ENCODE results near the gene TROAP. TPM values are rescaled to one million over a fixed set of nuclear protein-coding genes. Genes with fewer than 3 reads are reported as not detected.

TROAP gene
- total and polyA plus RNA-seq, 9 of the 15 experiments (the other 6 are each of a cell fraction or from before 2014, with no cell fraction given): 46.4 to 171 (median 59.8) TPM

DNA sequence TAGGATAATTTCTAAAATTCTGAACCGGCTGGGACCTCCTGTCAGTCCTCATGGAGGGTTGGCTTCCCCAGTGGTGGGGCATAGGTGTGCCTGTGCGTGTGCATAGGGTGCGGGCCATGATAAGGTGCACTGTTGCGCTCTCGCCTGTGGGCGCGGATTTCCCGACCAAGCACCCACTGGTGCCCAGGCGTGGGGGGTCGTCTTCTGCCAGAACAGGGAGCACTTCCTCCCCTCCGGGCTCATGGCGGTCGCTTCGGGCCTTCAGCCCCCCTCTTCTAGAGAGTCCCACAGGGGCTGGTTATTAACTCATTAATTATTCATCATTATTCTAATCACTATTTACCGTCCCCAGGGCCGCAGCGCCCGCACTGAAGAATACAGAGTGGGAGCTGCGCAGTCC is 11.2 kb downstream of the TROAP start:
- intact Hi-C loops (cut with micrococcal nuclease) (no loop called here), in situ Hi-C loops (cut with MboI) (no loop called here)
- Histone ChIP-seq H3K27ac (ENCODE audit: extremely low read depth, low read depth, low read length) (no peak overlapping the region), H3K27me3 (ENCODE audit: control insufficient read depth in 2 of 2, insufficient read depth in 2 of 2, low read length in 2 of 2) (no peaks in the 10 kb centered on the region), H3K36me3 (ENCODE audit: control insufficient read depth, insufficient read depth, low read length) (peaks cover 27% of the 10 kb centered on the region; the same call in 2 of the 3 replicates), H4K20me1 (replicated peaks; ENCODE audit: control insufficient read depth, insufficient read depth, low read length) (no peaks in the 10 kb centered on the region), H3K4me1 (replicated peaks in 1 of 2; ENCODE audit: control insufficient read depth in 2 of 2, insufficient read depth in 2 of 2, low read length in 2 of 2) (peaks cover 11 to 41% of the 10 kb centered on the region in 2 experiments), H3K9me1 (ENCODE audit: control insufficient read depth, insufficient read depth, low read length) (peaks cover 3% of the 10 kb centered on the region), H3K4me3 (no peak overlapping the region), H3K9me3 (replicated peaks; ENCODE audit: control insufficient read depth, insufficient read depth, low read depth, low read length) (no peaks in the 10 kb centered on the region), H3K9ac (ENCODE audit: insufficient read depth in 1 of 2, low read depth in 2 of 2, low read length in 2 of 2) (no peak overlapping the region), H2AFZ (ENCODE audit: low read depth, low read length) (no peak overlapping the region), H3K4me2 (ENCODE audit: insufficient read depth, low read length) (no peak overlapping the region), H3K79me2 (ENCODE audit: control insufficient read depth, insufficient read depth, low read length) (no peaks in the 10 kb centered on the region)
- CTCF ChIA-PET (ENCODE audit: low intra/inter-chr PET ratio): interaction anchor here (0.7 to 1.3 kb wide), 2 partner anchors 8 to 46 kb away, joined by 3 to 4 read pairs; no protein-coding TSS in a partner anchor
- no peak for ATAC-seq
- no TSS peak for BruUV-seq (replicated peaks)
- POLR2A ChIA-PET: interaction anchor here (0.7 to 1.4 kb wide), 6 partner anchors 8 to 67 kb away, joined by 3 to 10 read pairs (median 4); partner anchors contain the start of gene TROAP
- DNase-seq (ENCODE audit: extremely low read depth in 1 of 4, low spot score in 3 of 4): no peak
- 88% methylated on average over 11 of the region's 19 CpGs for WGBS (ENCODE audit: insufficient coverage, low coverage, missing lambda C conversion rate)
- TF ChIP-seq, protein P1, sequence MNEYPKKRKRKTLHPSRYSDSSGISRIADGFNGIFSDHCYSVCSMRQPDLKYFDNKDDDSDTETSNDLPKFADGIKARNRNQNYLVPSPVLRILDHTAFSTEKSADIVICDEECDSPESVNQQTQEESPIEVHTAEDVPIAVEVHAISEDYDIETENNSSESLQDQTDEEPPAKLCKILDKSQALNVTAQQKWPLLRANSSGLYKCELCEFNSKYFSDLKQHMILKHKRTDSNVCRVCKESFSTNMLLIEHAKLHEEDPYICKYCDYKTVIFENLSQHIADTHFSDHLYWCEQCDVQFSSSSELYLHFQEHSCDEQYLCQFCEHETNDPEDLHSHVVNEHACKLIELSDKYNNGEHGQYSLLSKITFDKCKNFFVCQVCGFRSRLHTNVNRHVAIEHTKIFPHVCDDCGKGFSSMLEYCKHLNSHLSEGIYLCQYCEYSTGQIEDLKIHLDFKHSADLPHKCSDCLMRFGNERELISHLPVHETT (CRISPR knock-in tag; conservative IDR thresholded peaks at IDR 0.05 in 1 of 2, IDR thresholded peaks at IDR 0.05 in 1 of 2): no peak
- TF ChIP-seq POLR2G (IDR thresholded peaks at IDR 0.05; ENCODE audit: low read depth, low read length): 0 out of 2 replicates have a peak, but pooled peaks have one; percentile 36
- FAIRE-seq: no peak

GRCh38 chr12:49334681-49335080 is 11.6 kb downstream of the TROAP start:
- no peaks in the 10 kb centered on the region for H3K79me2 ChIP-seq (ENCODE audit: control insufficient read depth, insufficient read depth, low read length)
- H3K9ac ChIP-seq (ENCODE audit: insufficient read depth in 1 of 2, low read depth in 2 of 2, low read length in 2 of 2): no peak overlapping the region
- no peak overlapping the region for H2AFZ ChIP-seq (ENCODE audit: low read depth, low read length)
- no peaks in the 10 kb centered on the region for H4K20me1 ChIP-seq (replicated peaks; ENCODE audit: control insufficient read depth, insufficient read depth, low read length)
- H3K4me1 ChIP-seq (replicated peaks in 1 of 2; ENCODE audit: control insufficient read depth in 2 of 2, insufficient read depth in 2 of 2, low read length in 2 of 2): peaks cover 11 to 45% of the 10 kb centered on the region in 2 experiments
- no peak overlapping the region for H3K27ac ChIP-seq (ENCODE audit: extremely low read depth, low read depth, low read length)
- no peak for DNase-seq (ENCODE audit: extremely low read depth in 1 of 4, low spot score in 3 of 4)
- H3K9me1 ChIP-seq (ENCODE audit: control insufficient read depth, insufficient read depth, low read length): peaks cover 3% of the 10 kb centered on the region
- 71% methylated on average over 10 of the region's 12 CpGs for WGBS (ENCODE audit: insufficient coverage, low coverage, missing lambda C conversion rate)
- in situ Hi-C loops (cut with MboI): loop anchor here (5.0 kb wide), 1 partner anchor 47 kb away; no protein-coding TSS in a partner anchor
- peaks cover 23% of the 10 kb centered on the region; the same call in 2 of the 3 replicates for H3K36me3 ChIP-seq (ENCODE audit: control insufficient read depth, insufficient read depth, low read length)
- ATAC-seq: no peak
- H3K4me3 ChIP-seq: no peak overlapping the region
- H3K4me2 ChIP-seq (ENCODE audit: insufficient read depth, low read length): no peak overlapping the region
- intact Hi-C loops (cut with micrococcal nuclease): no loop called here
- H3K9me3 ChIP-seq (replicated peaks; ENCODE audit: control insufficient read depth, insufficient read depth, low read depth, low read length): no peaks in the 10 kb centered on the region
- FAIRE-seq: no peak
- no TSS peak for BruUV-seq (replicated peaks)
- ChIA-PET CTCF (ENCODE audit: low intra/inter-chr PET ratio) (interaction anchor here (0.7 to 3.8 kb wide), 2 partner anchors 8 to 45 kb away, joined by 3 to 27 read pairs; no protein-coding TSS in a partner anchor), POLR2A (interaction anchor here (0.7 to 1.4 kb wide), 5 partner anchors 8 to 68 kb away, joined by 3 to 10 read pairs (median 4); partner anchors contain the start of gene TROAP)
- H3K27me3 ChIP-seq (ENCODE audit: control insufficient read depth in 2 of 2, insufficient read depth in 2 of 2, low read length in 2 of 2): no peaks in the 10 kb centered on the region
- TF ChIP-seq DNMT1 (IDR thresholded peaks at IDR 0.05): no peak
- TF ChIP-seq ZNF175 (CRISPR knock-in tag; IDR thresholded peaks at IDR 0.05; ENCODE audit: low read depth): no peak
- no peak for TF ChIP-seq EGR1 (conservative IDR thresholded peaks at IDR 0.05)
- TF ChIP-seq RHOXF2B (CRISPR knock-in tag; conservative IDR thresholded peaks at IDR 0.05): no peak
- TF ChIP-seq TRIM25 (IDR thresholded peaks at IDR 0.05; ENCODE audit: borderline replicate concordance): no peak

Data from K562 (cell line).